Activated naive CD4-positive, alpha-beta T cell treated with Interleukin-2 at 50 U/mL for 16 hours (primary cell): ENCODE results near the gene ADAM22.

Experiments
- DNase-seq: peaks from one replicate; pipeline ENCODE4 v3.0.0-alpha.2; 2020

ADAM22 gene

GRCh38 chr7:88042157-88042556 is 108.1 kb downstream of the ADAM22 start:
- DNase-seq: no peak

- no peak for DNase-seq
These were observed 108.8 kb downstream of the ADAM22 start for GRCh38 chr7:88042803-88043202.

- DNase-seq: no peak
These were observed 110.0 kb downstream of the ADAM22 start for GRCh38 chr7:88044069-88044468.

GRCh38 chr7:88046839-88047573 is 113.0 kb downstream of the ADAM22 start:
- DNase-seq: no peak

DNA sequence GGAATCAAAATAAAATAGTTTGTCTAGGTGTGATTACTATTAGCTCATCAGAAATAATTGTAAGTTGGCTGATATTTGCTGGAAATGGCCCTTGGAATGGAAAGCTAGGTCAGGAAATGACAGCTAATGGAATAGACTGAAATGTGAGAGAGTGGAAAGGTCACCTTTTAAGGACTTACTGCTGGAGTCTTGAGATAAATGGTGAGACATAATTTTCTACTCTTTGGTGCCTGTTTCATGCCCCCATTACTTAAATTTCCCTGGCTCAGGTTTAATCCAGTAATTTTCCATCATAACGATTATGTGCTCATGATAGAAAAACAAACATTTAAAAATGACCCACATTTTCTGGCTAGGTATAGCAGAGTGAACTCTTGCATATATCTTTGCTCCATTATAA is 123.6 kb downstream of the ADAM22 start:
- no peak for DNase-seq

DNA sequence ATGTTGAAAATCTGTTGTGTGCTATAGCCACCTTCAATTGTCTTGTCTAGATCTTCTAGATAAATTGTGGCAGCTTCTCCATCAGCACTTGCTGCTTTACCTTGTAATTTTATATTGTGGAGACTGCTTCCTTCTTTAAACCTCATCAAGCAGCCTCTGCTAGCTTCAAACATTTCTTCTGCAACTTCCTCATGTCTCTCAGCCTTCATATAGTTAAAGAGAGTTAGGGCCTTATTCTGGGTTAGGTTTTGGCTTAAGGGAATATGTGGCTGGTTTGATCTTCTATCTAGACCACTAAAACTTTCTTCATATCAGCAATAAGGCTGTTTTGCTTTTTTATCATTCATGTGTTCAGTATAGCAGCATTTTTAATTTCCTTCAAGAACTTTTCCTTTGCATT is 128.2 kb downstream of the ADAM22 start:
- no peak for DNase-seq

DNA sequence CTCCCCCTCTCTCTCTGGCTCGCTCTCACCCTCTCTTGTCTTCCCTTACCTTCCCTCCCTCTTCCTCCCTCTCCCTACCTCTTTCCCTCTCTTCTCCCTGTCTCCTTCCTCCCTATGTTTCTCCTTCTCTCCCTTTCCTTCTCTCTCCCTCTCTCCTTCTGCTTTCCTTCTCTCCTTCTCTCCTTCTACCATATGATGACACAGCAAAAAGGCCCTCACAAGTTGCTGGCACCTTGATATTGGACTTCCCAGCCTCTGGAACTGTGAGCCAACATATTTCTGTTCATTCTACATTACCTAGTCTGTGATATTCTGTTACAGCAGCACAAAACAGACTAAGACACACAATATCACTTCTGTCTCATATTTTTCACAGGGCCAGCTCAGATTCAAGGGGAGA is 135.0 kb downstream of the ADAM22 start:
- no peak for DNase-seq

DNA sequence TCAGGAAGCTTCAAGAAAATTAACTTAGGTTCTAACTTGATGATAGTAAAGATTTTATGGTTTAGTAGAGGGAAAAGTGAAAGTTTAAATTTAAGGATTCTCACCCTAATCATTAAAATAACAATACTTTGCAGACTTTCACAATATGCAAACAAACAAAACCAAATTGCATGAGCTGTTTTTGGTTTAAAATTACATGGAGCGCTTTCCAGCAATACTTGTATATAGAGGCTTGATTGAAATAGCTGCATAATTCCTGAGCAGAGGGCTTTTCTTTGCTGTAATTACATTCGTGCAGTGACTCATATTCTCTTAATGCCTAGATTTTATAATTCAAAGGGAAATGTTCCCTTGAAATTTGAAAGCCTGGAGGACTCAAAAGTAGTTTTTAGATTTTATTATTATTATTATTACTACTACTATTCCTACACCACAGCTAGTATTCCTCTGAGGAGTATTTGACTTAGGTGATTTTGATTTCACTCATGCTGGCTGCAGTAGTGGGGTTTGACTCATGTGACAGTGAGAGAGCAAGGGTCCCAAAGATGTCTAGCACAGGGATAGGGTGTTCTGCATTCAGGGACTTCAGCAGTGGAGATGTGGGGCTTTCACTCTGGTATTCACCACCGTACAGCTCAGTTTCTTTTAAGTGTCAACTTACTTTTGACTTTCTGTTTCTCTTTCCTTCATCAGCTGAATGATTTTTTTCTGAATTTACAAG is 138.1 kb downstream of the ADAM22 start:
- no peak for DNase-seq

DNA sequence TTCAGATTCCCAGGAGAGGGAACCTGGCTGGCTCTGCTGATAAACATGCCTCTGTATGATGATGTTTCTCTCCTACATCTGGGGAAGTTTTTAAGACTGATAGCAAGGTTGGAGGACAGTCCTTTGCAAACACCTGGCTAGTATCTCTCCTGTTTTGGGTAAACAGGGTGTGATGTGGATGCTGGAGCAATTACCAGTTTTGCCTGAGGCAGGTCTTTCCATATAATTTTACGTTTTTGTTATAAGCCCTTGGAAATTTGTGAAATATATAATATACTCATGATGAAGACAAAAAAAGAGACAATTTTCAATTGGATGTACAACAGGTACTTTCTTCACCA is 138.6 kb downstream of the ADAM22 start:
- no peak for DNase-seq

GRCh38 chr7:88073626-88074025 is 139.6 kb downstream of the ADAM22 start:
- no peak for DNase-seq

- no peak for DNase-seq
These were observed 141.2 kb downstream of the ADAM22 start for GRCh38 chr7:88075216-88075615.

DNA sequence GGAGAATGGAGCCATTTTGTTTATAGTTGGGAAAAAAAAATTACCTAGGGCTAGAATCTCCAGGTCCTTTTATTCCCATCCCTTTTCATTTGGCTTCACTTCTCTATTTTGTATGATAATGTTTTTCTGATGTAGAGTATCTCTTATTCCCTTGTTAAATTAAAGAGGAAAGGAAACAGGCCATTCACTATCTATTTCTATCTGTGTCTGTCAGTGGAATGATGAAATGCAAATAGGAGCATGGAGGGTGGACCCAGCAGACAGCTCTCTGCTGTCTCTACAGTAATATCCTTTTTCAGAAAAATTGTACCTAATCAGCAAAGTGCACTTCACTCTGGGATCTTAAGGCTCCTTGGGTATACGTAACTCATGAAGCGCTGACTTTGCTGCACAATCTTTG is 149.8 kb downstream of the ADAM22 start:
- DNase-seq: no peak

DNA sequence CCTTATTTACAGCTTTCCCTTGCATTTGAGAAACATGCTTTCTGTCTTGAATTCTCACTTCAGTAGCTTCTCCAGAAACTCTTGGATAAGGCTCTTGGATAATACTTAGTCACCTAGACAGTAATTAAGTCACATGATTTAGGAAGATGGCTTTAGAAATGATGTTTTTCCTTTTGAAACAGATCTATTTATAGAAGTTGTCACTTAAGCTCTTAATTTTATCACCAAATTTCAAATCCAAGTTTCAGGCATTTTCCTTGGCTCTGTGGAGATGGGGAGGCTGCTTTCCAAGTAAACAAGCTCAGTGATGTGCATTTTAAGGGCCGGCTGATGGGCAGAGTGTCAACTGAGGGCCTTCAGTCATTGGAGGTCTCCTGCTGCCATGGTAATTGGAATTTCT is 155.5 kb downstream of the ADAM22 start:
- no peak for DNase-seq

GRCh38 chr7:88090240-88090639 is 156.2 kb downstream of the ADAM22 start:
- no peak for DNase-seq

GRCh38 chr7:88090671-88091070 is 156.6 kb downstream of the ADAM22 start:
- DNase-seq: no peak

DNA sequence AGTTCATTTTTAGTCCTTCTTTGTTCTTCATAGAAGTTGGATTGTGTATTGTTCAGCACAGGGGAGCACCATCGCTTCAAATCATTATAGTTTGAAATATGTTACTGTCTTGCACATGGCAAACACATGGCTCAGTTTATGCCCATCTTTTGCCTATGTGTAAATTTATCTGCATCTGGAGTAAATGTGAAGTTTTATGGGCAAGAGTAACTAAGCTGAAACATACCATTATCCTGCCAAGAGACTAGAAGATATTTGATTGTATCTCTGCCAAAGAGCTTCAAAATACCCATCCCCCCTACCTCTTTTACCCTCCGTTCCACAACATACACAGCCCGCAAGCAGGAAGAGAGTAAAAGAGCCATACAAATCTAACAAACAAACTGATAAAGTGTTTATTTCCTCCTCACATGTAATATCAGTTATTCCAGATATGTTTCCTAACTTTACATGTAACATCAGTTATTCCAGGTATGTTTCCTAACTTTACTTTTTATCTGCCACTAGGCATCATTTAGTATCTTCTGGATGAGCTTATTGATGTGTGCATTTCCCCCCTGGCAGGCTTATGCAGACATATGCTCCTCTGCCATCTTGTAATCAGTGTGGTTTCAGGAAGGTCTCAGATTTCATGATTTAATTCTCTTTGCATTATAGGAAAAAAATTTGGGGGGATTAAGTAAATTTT is 158.1 kb downstream of the ADAM22 start:
- DNase-seq: no peak

DNA sequence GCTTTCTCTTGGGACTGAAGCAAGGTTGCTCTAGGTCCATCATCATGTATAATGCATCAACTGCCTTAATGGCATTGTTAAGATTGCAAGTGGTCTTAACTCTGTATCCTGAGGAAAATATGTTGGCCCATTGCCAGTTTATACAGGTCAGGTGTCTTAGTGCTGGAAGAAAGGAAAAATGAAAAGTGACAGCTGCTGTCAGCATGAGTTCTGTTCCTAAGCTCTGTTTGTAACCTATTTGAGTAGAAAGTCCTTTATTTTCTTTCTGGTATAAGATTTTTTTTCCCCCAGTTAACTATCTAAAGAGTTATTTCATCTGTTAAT is 158.6 kb downstream of the ADAM22 start:
- DNase-seq: no peak

- DNase-seq: no peak
These were observed 167.7 kb downstream of the ADAM22 start for GRCh38 chr7:88101769-88102168.

GRCh38 chr7:88102675-88103074 is 168.6 kb downstream of the ADAM22 start:
- no peak for DNase-seq

DNA sequence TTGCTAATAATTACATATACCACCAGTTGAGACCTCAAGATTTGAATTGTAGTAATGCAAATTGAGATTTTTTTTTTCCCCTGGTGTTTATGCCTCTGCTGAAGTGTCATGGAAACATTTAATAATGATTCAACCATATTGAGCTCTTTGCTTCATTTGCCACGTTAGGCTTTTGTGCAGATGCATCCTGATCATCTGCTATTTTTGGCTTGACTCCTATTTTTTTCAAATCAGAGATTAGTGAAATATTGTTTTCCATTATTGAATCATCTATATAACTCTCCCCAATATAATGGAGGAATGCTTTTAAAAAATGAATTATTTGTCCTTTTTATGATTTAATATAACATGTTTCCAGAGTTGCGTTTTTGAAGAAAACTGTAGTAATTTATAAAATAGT is 170.7 kb downstream of the ADAM22 start:
- no peak for DNase-seq

DNA sequence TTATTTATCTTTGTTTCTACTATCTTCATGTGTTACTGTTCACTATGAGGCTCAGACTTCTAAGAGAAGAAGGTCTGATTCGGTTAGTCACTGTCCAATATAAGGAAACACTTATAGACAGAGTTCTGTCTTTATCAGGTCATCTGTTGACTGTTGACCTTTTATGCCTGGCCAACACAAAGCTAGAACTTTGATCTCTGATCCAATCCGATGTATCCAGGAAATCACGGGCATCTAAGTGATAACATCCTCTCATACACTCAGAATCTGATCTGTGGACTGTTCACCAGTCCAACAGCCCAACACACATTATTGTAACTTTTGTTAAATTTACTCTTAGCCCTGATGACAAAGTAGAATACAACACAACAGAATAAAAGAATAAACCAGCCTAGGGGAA is 171.2 kb downstream of the ADAM22 start:
- no peak for DNase-seq

- no peak for DNase-seq
These were observed 172.4 kb downstream of the ADAM22 start for GRCh38 chr7:88106434-88106833.

DNA sequence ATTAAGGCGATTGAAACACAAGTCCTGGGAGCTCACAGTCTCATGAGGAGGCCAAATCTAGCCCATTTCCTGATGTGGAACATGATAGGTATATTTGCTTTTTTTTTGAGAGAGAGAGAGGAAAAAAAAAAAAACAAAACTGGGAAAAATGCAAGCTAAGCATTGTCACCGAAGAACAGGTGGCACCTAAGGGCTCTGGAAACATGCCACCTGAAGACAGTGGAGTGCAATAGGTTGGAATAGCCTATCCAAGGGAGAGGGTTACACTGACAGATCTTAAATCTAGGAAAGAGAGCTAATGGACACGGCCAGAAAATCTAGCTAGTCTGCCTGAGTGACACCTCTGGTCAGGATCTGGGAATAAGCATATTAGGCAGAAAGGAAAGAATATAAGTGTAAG is 175.6 kb downstream of the ADAM22 start:
- DNase-seq: no peak

DNA sequence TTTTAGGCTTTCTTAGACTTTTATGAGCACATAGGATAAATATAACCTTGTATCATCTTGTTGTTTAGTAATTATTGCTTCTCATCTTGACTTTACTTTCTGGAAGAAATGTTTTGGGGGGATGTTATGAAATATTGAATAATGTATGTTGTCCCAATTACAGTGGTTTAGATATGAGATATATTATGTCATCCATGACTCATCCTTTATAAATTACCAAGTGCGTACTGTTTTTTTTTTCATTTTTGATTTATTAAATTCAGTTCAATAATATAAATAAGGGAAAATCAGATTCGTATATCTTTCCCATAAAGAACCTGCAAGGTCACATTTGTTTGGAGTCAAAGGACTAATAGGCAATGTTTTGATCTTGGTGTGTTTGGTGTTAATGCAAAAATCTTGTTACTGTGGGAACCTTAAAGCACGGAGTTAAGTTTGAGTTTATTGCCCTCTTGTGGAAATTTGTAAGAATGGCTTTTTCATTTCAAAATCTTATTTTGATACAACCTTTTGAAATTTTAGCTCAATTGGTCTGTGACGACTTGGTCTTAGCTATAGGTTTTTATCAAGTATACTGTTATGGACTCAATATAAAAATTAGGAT is 177.2 kb downstream of the ADAM22 start:
- no peak for DNase-seq
